CD4-positive, alpha-beta T cell (primary cell): ENCODE results near the gene POLA1. TPM values are rescaled to one million over a fixed set of nuclear protein-coding genes. Genes with fewer than 3 reads are reported as not detected.

Experiments
- ATAC-seq: fragments of 200-7000 bp; cut with Tn5 transposase; one replicate; pipeline ENCODE4 v1.10.0; 2022; ENCODE audit warnings: mild to moderate bottlenecking; ENCODE audit not compliant: poor library complexity
- CTCF ChIA-PET: fragments of 350-600 bp; sonication (Branson Sonifier 250); formaldehyde crosslinking; loops from one replicate; lab custom pipeline; 2021; ENCODE audit warnings: antibody characterized with exemption, inconsistent platforms; lab: Charles Lee
- POLR2A ChIA-PET: fragments of 350-600 bp; sonication (Branson Sonifier 250); formaldehyde crosslinking; loops from one replicate; lab custom pipeline; 2021; ENCODE audit warnings: antibody characterized with exemption, inconsistent platforms; lab: Charles Lee
- DNase-seq, 14 experiments: peaks; one replicate each; pipeline ENCODE4 v3.0.0-alpha.2; 2013 to 2020; ENCODE audit warnings: mixed read lengths in 2 of 14
- H3K27ac ChIP-seq, 2 donors: one replicate each; pipeline versions ENCODE4 v1.5.1 to v1.7.0; 2013; ENCODE audit warnings: low read length in 2 of 2, low read depth in 1 of 2, mild to moderate bottlenecking in 1 of 2
- H3K27me3 ChIP-seq, 2 experiments: 1 replicate in 1 of 2; 2 replicates in 1 of 2; pipeline versions ENCODE4 v1.6.1 to v1.7.0; 2013; ENCODE audit warnings: low read length in 2 of 2, control low read depth in 1 of 2, mild to moderate bottlenecking in 1 of 2, moderate library complexity in 1 of 2; ENCODE audit not compliant: insufficient read depth in 2 of 2, control insufficient read depth in 1 of 2
- H3K36me3 ChIP-seq: one replicate; pipeline ENCODE4 v1.6.1; 2013; ENCODE audit warnings: low read length, control low read depth; ENCODE audit not compliant: insufficient read depth
- H3K4me1 ChIP-seq: one replicate; pipeline ENCODE4 v1.6.1; 2013; ENCODE audit warnings: low read length, control low read depth; ENCODE audit not compliant: insufficient read depth
- H3K4me3 ChIP-seq: one replicate; pipeline ENCODE4 v1.5.1; 2013; ENCODE audit warnings: mild to moderate bottlenecking, low read length, moderate library complexity
- H3K9me3 ChIP-seq, 2 experiments: 1 replicate in 1 of 2; 2 replicates in 1 of 2; pipeline versions ENCODE4 v1.6.1 to v1.7.0; 2013; ENCODE audit warnings: low read length in 2 of 2, mild to moderate bottlenecking in 2 of 2, control low read depth in 1 of 2, moderate library complexity in 1 of 2; ENCODE audit not compliant: control insufficient read depth in 1 of 2, insufficient read depth in 1 of 2
- H3K27ac Mint-ChIP-seq: one replicate; pipeline ENCODE4 v1.8.0; 2020; ENCODE audit warnings: mixed read lengths
- H3K27me3 Mint-ChIP-seq: one replicate; pipeline ENCODE4 v1.8.0; 2021; ENCODE audit warnings: mixed read lengths
- H3K36me3 Mint-ChIP-seq: one replicate; pipeline ENCODE4 v1.8.0; 2021; ENCODE audit warnings: low read depth, mixed read lengths
- H3K4me1 Mint-ChIP-seq: one replicate; pipeline ENCODE4 v1.8.0; 2021; ENCODE audit warnings: low read depth, mixed read lengths
- H3K4me3 Mint-ChIP-seq: one replicate; pipeline ENCODE4 v1.8.0; 2020; ENCODE audit warnings: mild to moderate bottlenecking, mixed read lengths
- H3K9me3 Mint-ChIP-seq: one replicate; pipeline ENCODE4 v1.8.0; 2020; ENCODE audit warnings: mixed read lengths
- CTCF ChIP-seq: fragments of 200-600 bp; IDR thresholded peaks from one replicate; pipeline ENCODE4 v1.8.0; 2022; ENCODE audit warnings: antibody characterized with exemption, mild to moderate bottlenecking
- intact Hi-C, 2 experiments: fragments of 100-400 bp; cut with DNase I in 1 of 2; cut with micrococcal nuclease in 1 of 2; formaldehyde crosslinking; loops; one replicate each; pipeline versions ENCODE4 v1.15.1 to v1.9.0; 2023 to 2025; cut with DNase I, micrococcal nuclease
- total RNA-seq, 174 experiments: library from RNA in 2 of 174; stranded (reverse) in 2 of 174; gene quantifications; one replicate each; pipeline ENCODE4 v1.2.3 and lab custom pipeline; 2021 to 2026

The POLA1 gene
- total RNA-seq, 2 experiments from 2014 or later: 4.7 TPM

- ATAC-seq: no peak
- Mint-ChIP-seq H3K9me3 (no peaks in the 10 kb centered on the region), H3K4me3 (peak overlapping the region; percentile 54), H3K27ac (no peak overlapping the region), H3K27me3 (peaks cover 42% of the 10 kb centered on the region), H3K4me1 (peaks cover 12% of the 10 kb centered on the region), H3K36me3 (no peaks in the 10 kb centered on the region)
- intact Hi-C loops: no loop called here
- peaks cover 6 to 29% of the 10 kb centered on the region in 2 experiments for H3K27me3 ChIP-seq
- no peak overlapping the region for H3K4me3 ChIP-seq
- H3K9me3 ChIP-seq: no peaks in the 10 kb centered on the region
- POLR2A ChIA-PET: no interaction called here
- no peaks in the 10 kb centered on the region for H3K36me3 ChIP-seq
- TF ChIP-seq CTCF: no peak
- H3K4me1 ChIP-seq: peaks cover 2% of the 10 kb centered on the region
- CTCF ChIA-PET: no interaction called here
- no peak overlapping the region for H3K27ac ChIP-seq
- no peak for DNase-seq
These were observed 309.5 kb downstream of the POLA1 start for GRCh38 chrX:25003066-25003849.

GRCh38 chrX:25004040-25004439, 310.3 kb downstream of the POLA1 start:
- ATAC-seq (no peak), DNase-seq (no peak)
- peaks cover 2% of the 10 kb centered on the region for H3K4me1 ChIP-seq
- H3K27ac ChIP-seq: no peak overlapping the region
- Mint-ChIP-seq H3K9me3 (no peaks in the 10 kb centered on the region), H3K27ac (no peak overlapping the region), H3K4me1 (peaks cover 12% of the 10 kb centered on the region), H3K36me3 (no peaks in the 10 kb centered on the region), H3K27me3 (peaks cover 46% of the 10 kb centered on the region), H3K4me3 (no peak overlapping the region)
- ChIA-PET CTCF (no interaction called here), POLR2A (no interaction called here)
- H3K4me3 ChIP-seq: no peak overlapping the region
- no peaks in the 10 kb centered on the region for H3K36me3 ChIP-seq
- no peaks in the 10 kb centered on the region for H3K9me3 ChIP-seq
- intact Hi-C loops: no loop called here
- H3K27me3 ChIP-seq: peaks cover 9 to 35% of the 10 kb centered on the region in 2 experiments
- no peak for TF ChIP-seq CTCF

GRCh38 chrX:25004485-25005032, 310.8 kb downstream of the POLA1 start:
- Histone ChIP-seq H3K27me3 (peaks cover 13 to 40% of the 10 kb centered on the region in 2 experiments), H3K9me3 (no peaks in the 10 kb centered on the region), H3K4me3 (no peak overlapping the region), H3K36me3 (no peaks in the 10 kb centered on the region), H3K27ac (no peak overlapping the region), H3K4me1 (peaks cover 2% of the 10 kb centered on the region)
- POLR2A ChIA-PET: no interaction called here
- Mint-ChIP-seq H3K27me3 (peaks cover 51% of the 10 kb centered on the region), H3K9me3 (no peaks in the 10 kb centered on the region), H3K4me3 (no peak overlapping the region), H3K36me3 (no peaks in the 10 kb centered on the region), H3K27ac (no peak overlapping the region), H3K4me1 (peaks cover 12% of the 10 kb centered on the region)
- TF ChIP-seq CTCF: no peak
- no peak for ATAC-seq
- CTCF ChIA-PET: no interaction called here
- intact Hi-C loops: no loop called here
- no peak for DNase-seq
